Activated CD8-positive, alpha-beta memory T cell treated with anti-CD3 and anti-CD28 coated beads for 24 hours (primary cell): ENCODE data around the gene ZNF738.

ENCODE experiments used
- DNase-seq: peaks from one replicate; pipeline ENCODE4 v3.0.0-alpha.2; 2020

Gene ZNF738

DNA sequence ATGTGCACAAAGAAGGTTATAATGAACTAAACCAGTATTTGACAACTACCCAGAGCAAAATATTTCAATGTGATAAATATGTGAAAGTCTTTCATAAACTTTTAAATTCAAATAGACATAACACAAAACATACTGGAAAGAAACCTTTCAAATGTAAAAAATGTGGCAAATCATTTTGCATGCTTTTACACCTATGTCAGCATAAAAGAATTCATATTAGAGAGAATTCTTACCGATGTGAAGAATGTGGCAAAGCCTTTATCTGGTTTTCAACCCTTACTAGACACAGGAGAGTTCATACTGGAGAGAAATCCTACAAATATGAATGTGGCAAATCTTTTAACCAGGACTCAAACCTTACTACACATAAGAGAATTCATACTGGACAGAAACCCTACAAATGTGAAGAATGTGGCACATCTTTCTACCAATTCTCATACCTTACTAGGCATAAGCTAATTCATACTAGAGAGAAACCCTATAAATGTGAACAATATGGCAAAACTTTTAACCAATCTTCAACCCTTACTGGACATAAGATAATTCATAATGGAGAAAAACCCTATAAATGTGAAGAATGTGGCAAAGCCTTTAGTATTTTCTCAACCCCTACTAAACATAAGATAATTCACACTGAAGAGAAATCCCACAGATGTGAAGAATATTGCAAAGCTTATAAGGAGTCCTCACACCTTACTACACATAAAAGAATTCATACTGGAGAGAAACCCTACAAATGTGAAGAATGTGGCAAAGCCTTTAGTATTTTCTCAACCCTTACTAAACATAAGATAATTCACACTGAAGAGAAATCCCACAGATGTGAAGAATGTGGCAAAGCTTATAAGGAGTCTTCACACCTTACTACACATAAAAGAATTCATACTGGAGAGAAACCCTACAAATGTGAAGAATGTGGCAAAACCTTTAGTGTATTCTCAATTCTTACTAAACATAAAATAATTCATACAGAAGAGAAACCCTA, 64.5 kb downstream of the ZNF738 start:
- DNase-seq = no peak
